NCI-H2107 treated with DMSO at 0.1 percent for 48 hours (cell line): Measurements from ENCODE around the gene FN1.
"Not testable (repeated sequence)": the region's sequence is repeated elsewhere in the genome, so short reads cannot be mapped to it uniquely, and the experiment has no call there.

Source experiments
- DNase-seq: peaks from one replicate; lab custom pipeline; 2025; ENCODE audit not compliant: unreplicated experiment; lab: John Stamatoyannopoulos, UW

FN1 gene

DNA sequence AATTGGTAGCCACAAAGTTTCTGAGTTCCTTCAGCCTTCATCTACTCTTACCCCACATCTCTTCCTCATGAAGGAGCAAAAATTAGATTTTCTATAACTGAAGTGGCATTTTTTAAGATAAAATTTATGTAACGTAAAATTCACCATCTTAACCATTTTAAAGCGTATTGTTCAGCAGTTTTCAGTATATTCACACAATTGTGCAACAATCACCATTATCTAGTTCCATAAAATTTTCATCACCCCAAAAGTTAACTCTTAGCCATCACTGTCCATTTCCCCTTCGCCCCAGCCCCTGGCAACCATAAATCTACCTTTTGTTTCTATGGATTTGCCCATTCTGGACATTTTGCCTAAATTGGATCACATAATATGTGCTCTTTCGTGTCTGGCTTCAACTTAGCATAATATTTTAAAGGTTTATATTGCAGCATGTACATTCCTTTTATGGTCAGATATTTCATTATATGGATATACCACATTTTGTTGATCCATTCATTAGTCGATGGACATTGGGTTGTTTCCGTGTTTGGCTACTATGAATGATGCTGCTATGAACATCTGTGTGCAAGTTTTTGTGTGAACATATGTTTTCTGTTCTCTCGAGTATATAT lies 79.4 kb downstream of the FN1 start:
- DNase-seq = no peak

DNA sequence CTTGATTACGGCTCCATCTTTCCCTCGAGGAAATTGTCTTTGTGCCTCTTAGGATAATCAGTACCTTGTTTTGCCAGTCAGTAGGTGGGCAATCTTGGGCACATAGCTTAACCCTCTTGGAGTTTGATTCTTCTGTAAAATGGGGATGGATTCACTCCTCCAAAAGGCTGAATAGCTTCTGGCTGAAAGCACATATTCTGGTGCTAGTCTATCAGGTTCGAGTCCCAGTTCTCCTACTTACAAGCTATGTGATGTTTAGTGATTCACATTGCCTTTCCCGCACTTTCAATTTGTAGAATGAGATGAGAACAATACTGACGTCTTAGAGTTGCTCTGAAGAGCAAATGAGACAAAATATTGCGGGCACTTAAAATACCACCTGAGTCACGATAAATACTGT lies 80.1 kb downstream of the FN1 start:
- DNase-seq = no peak

GRCh38 chr2:215354771-215355695 lies 80.8 kb downstream of the FN1 start:
- DNase-seq = no peak

DNA sequence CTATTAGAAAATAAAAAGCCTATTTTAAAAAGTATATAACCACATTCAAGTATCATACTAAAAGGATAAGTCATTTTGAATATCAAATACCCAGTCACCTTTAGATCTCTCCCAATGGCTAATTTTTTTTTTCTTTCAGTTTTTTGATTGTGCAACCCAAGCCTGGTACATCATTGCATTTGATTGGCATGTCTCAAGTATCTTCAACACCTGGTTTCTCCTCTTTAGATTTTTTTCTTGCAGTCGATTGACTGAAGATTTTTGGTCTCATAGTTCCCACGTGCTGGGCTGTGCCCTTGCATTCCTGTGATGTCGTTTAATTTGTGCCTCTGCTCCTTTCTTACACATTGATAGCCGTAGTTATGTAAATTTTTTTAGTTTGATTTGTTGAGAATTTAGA lies 83.3 kb downstream of the FN1 start:
- no peak for DNase-seq

DNA sequence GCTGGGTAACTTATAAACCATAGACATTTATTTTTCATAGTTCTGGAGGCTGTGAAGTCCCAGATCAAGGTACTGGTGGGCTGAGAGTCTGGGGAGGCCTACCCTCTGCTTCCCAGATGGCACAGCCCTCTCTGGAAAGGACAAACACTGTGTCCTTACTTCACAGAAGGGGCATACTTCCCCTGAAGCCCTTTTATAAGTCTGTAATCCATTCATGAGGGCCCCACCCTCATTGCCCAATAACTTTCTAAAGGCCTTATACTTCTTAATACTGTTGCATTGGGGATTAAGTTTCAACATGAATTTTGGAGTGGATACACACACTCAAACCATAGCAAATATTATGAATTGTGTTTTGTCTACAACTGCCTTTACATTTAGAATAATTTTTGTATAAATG lies 88.0 kb downstream of the FN1 start:
- no peak for DNase-seq

GRCh38 chr2:215338883-215339679 lies 96.8 kb downstream of the FN1 start:
- no peak for DNase-seq

DNA sequence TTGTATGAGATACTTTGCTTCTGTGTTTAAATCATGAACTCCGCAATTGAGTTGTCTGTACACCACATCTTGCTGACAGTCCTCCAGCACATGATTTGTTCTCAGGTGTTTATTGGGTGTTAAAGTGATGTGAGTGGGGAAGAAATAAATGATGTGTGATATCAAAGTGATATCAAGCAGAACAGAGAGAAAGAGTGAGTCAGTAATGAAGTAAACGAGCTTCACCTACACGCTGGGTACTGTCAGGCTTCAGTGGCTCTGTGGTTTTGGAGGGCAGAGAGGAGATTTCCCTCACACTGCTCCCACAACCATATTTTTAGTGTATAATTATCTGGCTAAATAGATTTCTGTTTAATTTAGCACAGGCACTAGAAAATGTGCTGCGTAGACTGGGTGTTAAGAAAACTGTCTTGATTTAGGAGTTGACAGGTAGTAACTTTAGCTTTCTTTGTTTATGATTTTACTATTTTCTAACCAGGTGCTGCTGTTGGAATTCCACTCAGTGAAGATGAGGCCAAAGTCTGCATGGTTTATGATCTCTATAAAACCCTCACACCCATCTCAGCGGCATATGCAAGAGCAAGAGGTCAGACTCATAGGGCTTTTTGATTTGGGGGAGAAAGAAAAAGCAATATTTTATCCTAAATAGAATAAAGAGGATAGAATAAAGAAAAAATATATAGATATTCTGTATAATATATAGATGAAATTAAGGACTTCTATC lies 102.8 kb downstream of the FN1 start:
- DNase-seq = peak; percentile 98

DNA sequence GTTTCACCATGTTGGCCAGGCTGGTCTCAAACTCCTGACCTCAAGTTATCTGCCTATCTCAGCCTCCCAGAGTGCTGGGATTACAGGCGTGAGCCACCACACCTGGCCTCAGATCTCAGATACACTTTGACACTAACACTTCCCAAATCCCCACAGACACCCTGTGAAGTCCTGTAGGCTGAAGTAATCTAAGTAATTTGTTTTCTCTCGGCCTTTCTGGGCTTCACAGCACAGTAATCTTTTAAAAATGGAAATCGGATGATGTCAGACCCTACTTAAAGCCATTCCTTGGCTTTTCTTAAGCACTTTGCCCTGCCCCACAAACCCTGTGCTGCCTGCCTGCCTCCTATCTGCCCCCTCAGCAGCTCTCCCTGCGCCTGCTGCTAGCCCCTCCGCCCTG lies 107.8 kb downstream of the FN1 start:
- no peak for DNase-seq

DNA sequence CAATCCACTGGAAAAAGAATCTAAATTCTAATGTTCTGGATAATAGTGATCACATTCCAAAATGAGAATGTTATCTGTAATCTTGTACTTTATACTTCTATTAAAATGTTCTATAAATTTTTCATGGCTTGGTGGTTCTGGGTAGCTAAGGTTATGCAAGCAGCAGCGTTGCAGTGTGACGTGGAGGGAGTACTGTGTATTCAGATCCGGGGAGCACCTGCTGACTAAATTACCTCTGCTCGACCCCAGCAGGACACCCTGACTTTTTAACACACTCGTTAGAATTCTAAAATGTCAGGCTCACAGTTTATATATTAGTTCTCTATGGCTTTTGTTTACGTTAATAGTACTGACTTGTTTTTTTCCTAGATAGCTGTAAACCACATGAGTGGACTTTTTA lies 111.1 kb downstream of the FN1 start:
- DNase-seq = peak; percentile 92

GRCh38 chr2:215320679-215321078 lies 115.2 kb downstream of the FN1 start:
- DNase-seq = no peak

- no peak for DNase-seq
Observed at GRCh38 chr2:215320102-215320501, 115.8 kb downstream of the FN1 start.

GRCh38 chr2:215319500-215319899 lies 116.4 kb downstream of the FN1 start:
- DNase-seq = no peak

- DNase-seq = no peak
Observed at GRCh38 chr2:215316336-215316735, 119.5 kb downstream of the FN1 start.

- DNase-seq = no peak
Observed at GRCh38 chr2:215315301-215315700, 120.6 kb downstream of the FN1 start.

GRCh38 chr2:215314896-215315295 lies 121.0 kb downstream of the FN1 start:
- DNase-seq = no peak

DNA sequence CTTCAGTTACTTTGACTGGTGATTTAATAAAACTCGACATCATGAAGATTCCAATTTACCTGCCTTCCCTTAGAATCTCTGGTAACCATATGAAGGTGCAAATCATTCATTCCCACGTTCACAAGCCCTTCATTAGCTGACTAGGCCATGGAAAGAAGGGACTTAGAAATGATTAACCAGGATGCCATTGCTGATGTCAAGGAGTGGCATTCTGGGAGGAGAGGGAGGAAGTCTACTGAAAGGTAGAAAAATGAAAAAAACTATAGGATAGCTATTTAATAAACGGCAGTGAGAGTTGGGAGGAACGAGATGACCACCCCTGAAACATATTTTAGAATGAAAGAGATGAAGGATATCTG lies 122.6 kb downstream of the FN1 start:
- no peak for DNase-seq

GRCh38 chr2:215311625-215312396 lies 124.1 kb downstream of the FN1 start, which contains the start of gene ATIC:
Gene ATIC, plus strand, starts transcription at chr2:215312059. Its CDS starts 84 bp downstream, at chr2:215312143.
- peak; percentile 74 for DNase-seq

GRCh38 chr2:215311259-215311624 lies 124.6 kb downstream of the FN1 start:
- DNase-seq = not testable (repeated sequence)
